Mucosa of stomach (tissue), 1 donor: ENCODE measurements around the gene PTGES.
"Not testable (repeated sequence)": the region's sequence is repeated elsewhere in the genome, so short reads cannot be mapped to it uniquely, and the experiment has no call there.

Experiments
- H3K27me3 ChIP-seq: one replicate; pipeline ENCODE4 v1.7.0; 2013; ENCODE audit warnings: mild to moderate bottlenecking, low read length; ENCODE audit not compliant: control insufficient read depth, insufficient read depth
- H3K36me3 ChIP-seq: one replicate; pipeline ENCODE4 v1.7.0; 2013; ENCODE audit warnings: low read length; ENCODE audit not compliant: control insufficient read depth, insufficient read depth
- H3K4me1 ChIP-seq: one replicate; pipeline ENCODE4 v1.7.0; 2013; ENCODE audit warnings: mild to moderate bottlenecking, low read length; ENCODE audit not compliant: control insufficient read depth, insufficient read depth
- H3K4me3 ChIP-seq: one replicate; pipeline ENCODE4 v1.7.0; 2013; ENCODE audit warnings: low read length
- H3K9ac ChIP-seq: one replicate; pipeline ENCODE4 v1.7.0; 2013; ENCODE audit warnings: mild to moderate bottlenecking, low read length, moderate library complexity
- H3K9me3 ChIP-seq: one replicate; pipeline ENCODE4 v1.7.0; 2013; ENCODE audit warnings: mild to moderate bottlenecking, low read length, moderate library complexity; ENCODE audit not compliant: control insufficient read depth
- donor health status: Pancreatic carcinoma.

The PTGES gene

DNA sequence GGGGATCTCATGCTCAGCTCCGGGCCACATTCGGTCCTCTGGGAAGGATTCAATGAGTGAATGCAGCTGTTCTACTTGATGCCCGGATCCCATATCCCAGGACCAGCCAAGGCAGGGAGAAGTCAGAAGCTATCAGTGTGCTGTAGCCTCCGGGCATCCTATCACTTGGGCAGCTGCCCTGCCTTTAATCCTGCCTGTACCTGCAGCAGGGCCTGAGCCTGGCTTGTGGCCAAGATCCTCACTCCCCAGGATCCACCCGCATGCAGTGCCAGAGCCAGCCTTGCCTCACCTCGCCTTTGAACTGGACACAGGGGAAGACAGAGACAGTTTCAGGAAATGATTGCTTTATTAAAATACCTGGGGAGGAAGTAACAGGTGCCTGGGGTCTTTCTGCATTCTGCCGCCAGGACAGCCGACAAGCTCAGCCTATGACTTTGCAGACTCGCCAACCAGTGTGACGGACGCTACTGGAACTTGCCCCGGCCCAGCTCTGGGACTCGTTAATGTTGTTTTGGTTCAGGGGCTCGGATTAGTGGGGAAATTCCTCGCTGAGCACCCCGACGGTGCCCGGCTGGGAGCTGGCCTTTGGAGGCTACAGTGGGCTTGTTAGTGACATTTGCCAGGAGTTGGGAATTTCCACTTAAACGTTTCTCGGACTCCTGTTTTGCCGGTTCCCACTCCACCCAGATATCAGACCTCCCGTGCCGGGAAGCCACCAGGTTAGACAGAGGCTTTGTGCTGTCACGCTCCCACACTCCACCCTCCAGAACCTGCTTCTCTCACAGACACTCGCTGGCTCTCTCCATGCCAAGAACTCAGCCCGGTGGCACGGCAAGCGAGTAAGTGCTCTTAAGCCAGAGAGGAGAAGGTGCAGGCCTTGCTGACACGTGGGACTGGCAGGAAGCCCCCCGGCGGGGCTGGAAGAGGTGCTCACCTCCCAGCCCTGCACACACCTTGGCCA lies 721 bp downstream of the PTGES start:
- no peaks in the 10 kb centered on the region for H3K36me3 ChIP-seq
- H3K4me3 ChIP-seq: no peak overlapping the region
- H3K4me1 ChIP-seq: peaks cover 21% of the 10 kb centered on the region
- H3K27me3 ChIP-seq: peaks cover 13% of the 10 kb centered on the region
- no peaks in the 10 kb centered on the region for H3K9me3 ChIP-seq
- H3K9ac ChIP-seq: peak overlapping the region; percentile 3

- Histone ChIP-seq H3K9ac (no peak overlapping the region), H3K4me1 (peaks cover 21% of the 10 kb centered on the region), H3K9me3 (no peaks in the 10 kb centered on the region), H3K27me3 (peaks cover 6% of the 10 kb centered on the region), H3K36me3 (no peaks in the 10 kb centered on the region), H3K4me3 (no peak overlapping the region)
These were observed 2.7 kb downstream of the PTGES start for GRCh38 chr9:129750013-129750638.

- peaks cover 21% of the 10 kb centered on the region for H3K4me1 ChIP-seq
- no peak overlapping the region for H3K4me3 ChIP-seq
- no peaks in the 10 kb centered on the region for H3K9me3 ChIP-seq
- H3K36me3 ChIP-seq: no peaks in the 10 kb centered on the region
- H3K27me3 ChIP-seq: peaks cover 6% of the 10 kb centered on the region
- no peak overlapping the region for H3K9ac ChIP-seq
These were observed 3.3 kb downstream of the PTGES start for GRCh38 chr9:129749575-129749974.

DNA sequence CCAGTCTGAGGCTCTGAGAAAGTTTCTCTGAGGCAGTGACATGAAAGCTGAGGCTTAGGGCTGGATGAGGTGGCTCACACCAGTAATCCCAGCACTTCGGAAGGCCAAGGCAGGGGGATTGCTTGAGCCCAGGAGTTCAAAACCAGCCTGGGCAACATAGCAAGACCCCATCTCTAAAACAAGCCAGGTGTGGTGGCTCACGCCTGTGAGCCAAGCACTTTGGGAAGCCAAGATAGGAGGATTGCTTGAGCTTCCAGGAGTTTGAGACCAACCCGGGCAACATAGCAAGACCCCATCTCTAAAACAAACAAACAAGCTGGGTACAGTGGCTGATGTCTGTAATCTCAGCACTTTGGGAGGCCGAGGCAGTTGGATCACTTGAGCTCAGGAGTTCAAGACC lies 3.8 kb downstream of the PTGES start:
- not testable (repeated sequence) for H3K9ac ChIP-seq, H3K9me3 ChIP-seq, H3K4me3 ChIP-seq, H3K36me3 ChIP-seq, H3K27me3 ChIP-seq
- peaks cover 21% of the 10 kb centered on the region for H3K4me1 ChIP-seq

- Histone ChIP-seq H3K27me3 (peaks cover 3% of the 10 kb centered on the region), H3K9me3 (no peaks in the 10 kb centered on the region), H3K4me3 (no peak overlapping the region), H3K4me1 (peaks cover 19% of the 10 kb centered on the region), H3K9ac (no peak overlapping the region), H3K36me3 (no peaks in the 10 kb centered on the region)
These were observed 4.6 kb downstream of the PTGES start for GRCh38 chr9:129748249-129748648.

DNA sequence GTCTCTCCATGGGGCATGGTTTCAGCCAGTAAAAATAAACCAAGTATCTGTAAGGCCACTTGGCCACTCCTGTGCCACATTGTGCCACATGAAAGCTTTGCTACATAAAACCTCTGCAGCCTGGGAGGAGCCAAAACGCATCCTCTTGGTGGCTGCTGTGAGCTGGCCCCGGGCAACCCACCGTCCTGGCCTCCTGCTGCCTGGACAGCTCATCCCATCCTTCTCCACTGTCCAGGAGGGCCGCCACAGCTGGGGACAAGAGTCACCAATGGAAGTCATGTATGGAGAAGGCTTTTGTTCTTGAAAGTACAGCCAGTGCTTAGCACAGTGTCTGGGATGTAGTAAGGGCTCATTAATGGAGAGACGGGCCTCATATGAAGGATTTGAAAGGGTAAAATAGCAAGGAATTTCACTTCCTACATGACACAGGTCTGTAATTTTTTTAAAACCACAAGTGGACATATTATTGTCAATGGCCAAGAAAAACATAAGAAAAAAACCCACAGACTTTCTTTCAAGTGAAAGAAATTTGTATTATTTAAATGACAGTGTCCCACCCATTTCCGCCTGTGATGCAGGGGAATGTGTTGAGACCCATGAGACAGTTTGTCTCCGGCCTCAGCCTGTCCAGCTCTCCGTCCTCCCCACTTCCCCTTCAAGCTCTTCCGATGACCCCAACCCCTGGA lies 6.6 kb downstream of the PTGES start:
- Histone ChIP-seq H3K36me3 (no peaks in the 10 kb centered on the region), H3K27me3 (no peaks in the 10 kb centered on the region), H3K9me3 (no peaks in the 10 kb centered on the region), H3K9ac (no peak overlapping the region), H3K4me1 (no peaks in the 10 kb centered on the region), H3K4me3 (no peak overlapping the region)

DNA sequence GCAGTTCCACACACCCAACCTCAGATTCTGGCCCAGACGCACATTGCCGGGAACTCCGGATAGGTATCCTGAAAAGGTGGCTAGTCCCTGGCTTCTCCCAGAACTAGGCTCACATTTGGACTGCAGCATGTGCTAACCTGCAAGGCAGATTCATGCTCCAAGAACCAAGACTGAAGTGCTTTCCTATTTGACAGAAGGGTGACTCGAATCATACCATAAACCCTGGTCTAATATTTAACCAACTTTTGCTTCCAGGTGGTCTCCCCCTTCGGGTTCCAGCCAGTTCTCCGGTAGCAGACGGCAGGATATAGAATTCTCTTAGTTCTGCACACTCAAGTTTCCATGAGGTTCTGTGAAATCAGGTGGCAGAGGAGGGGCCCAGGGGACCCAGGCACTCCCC lies 7.6 kb downstream of the PTGES start:
- Histone ChIP-seq H3K4me1 (no peaks in the 10 kb centered on the region), H3K9ac (no peak overlapping the region), H3K4me3 (no peak overlapping the region), H3K36me3 (no peaks in the 10 kb centered on the region), H3K9me3 (no peaks in the 10 kb centered on the region), H3K27me3 (no peaks in the 10 kb centered on the region)

DNA sequence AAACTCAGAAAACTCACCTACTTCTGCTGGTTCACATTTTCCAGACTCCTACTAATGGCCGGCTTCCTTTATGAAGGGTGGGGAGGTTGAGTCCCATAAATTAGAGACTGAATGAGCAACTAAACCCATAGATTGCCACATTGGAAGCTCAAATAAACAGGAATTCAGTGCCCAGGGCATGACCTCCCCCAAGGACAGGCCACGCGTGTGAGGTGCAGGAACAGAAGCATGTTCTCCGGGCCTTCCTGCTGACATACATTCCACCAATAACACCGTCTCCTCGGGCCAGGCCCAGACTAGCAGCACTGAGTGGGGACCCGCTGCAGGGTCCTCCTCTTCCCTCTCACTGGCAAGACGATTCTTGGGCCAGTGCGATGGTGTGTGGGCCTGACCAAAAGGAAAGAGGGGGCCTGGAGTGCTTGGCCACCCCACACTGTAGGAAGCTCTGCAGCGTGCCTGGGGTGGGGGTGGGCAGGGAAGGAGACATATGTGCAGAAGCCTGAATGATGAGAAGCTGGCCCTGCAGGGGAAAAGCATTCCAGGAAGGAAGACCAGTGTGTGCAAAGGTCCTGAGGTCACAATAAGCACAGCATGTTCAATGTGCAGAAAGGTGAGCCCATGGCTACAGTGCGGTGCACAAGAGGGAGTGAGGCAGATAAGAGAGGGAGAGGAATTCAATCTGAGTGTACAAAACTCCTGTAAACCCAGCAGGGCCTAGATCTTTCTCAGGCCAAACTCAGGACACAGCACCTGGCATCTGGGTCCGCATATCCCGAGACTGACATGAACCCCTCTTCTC lies 12.0 kb downstream of the PTGES start:
- no peaks in the 10 kb centered on the region for H3K27me3 ChIP-seq
- H3K4me1 ChIP-seq: peaks cover 7% of the 10 kb centered on the region
- H3K36me3 ChIP-seq: no peaks in the 10 kb centered on the region
- H3K9me3 ChIP-seq: no peaks in the 10 kb centered on the region
- H3K9ac ChIP-seq: no peak overlapping the region
- no peak overlapping the region for H3K4me3 ChIP-seq

- H3K4me1 ChIP-seq: peaks cover 7% of the 10 kb centered on the region
- H3K36me3 ChIP-seq: no peaks in the 10 kb centered on the region
- no peak overlapping the region for H3K9ac ChIP-seq
- H3K9me3 ChIP-seq: no peaks in the 10 kb centered on the region
- H3K4me3 ChIP-seq: no peak overlapping the region
- H3K27me3 ChIP-seq: no peaks in the 10 kb centered on the region
These were observed 12.7 kb downstream of the PTGES start for GRCh38 chr9:129740174-129740573.

GRCh38 chr9:129739432-129739831 lies 13.4 kb downstream of the PTGES start:
- no peaks in the 10 kb centered on the region for H3K27me3 ChIP-seq
- no peak overlapping the region for H3K9ac ChIP-seq
- no peaks in the 10 kb centered on the region for H3K36me3 ChIP-seq
- peaks cover 7% of the 10 kb centered on the region for H3K4me1 ChIP-seq
- H3K4me3 ChIP-seq: no peak overlapping the region
- no peaks in the 10 kb centered on the region for H3K9me3 ChIP-seq

DNA sequence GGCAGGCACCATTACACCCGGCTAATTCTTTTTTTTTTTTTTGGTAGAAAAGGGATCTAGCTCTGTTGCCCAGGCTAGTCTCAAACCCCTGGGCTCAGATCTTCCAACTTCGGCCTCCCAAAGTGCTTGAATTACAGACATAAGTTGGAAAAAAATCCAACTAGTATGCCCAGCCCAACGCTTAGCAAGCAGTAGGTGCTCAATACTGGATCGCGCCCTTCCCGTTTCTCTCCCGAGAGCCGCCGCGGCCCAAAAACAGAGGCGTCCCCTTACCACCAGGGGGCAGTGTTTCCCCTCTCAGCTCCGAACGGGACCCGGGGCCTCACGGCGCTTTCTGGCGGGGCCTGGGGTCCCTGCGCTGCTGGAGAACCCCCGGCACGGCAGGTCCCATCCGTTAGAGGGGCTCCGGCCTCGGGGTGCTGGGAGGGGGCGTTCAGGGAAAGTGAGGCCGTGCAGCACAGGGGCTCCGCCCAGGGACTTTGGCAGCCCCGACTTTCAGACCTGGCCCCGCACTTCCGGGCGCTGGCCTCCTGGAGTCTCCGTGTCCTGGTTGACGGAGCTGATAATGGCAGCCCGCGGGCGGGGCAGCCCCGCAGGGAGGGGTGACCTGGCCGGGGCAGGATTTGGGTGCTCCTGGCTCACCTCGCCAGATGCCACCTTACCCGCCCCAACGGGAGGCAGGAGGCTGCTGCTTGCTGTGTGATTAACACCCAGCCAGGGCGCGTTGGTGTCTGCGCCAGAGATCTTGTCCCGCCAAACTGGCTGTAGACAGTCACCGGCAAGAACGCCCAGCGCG lies 15.2 kb downstream of the PTGES start:
- Histone ChIP-seq H3K9ac (peak overlapping the region; percentile 78), H3K36me3 (no peaks in the 10 kb centered on the region)

More for the DNA sequence above, 15.2 kb downstream of the PTGES start:
- Histone ChIP-seq H3K9me3 (no peaks in the 10 kb centered on the region), H3K4me1 (peaks cover 7% of the 10 kb centered on the region), H3K4me3 (peak overlapping the region; percentile 85), H3K27me3 (no peaks in the 10 kb centered on the region)
